GM12878 (cell line): ENCODE results near the gene IRS2. TPM values are rescaled to one million over a fixed set of nuclear protein-coding genes. Genes with fewer than 3 reads are reported as not detected.

ENCODE experiments used
- ATF7 ChIP-seq: fragments of 450-650 bp; IDR thresholded peaks from 2 replicates; pipeline ENCODE4 v1.6.1; 2016; ENCODE audit warnings: low read depth, mild to moderate bottlenecking
- BHLHE40 ChIP-seq, 2 experiments: fragments of 450-650 bp in 1 of 2; IDR thresholded peaks; 2 replicates each; pipeline ENCODE4 v1.6.1; 2011 to 2017; ENCODE audit warnings: low read depth in 2 of 2, borderline replicate concordance in 1 of 2, improper control_type of control experiment in 1 of 2, low read length in 1 of 2, mild to moderate bottlenecking in 1 of 2
- ESRRA ChIP-seq: IDR thresholded peaks from 2 replicates; pipeline ENCODE4 v1.6.1; 2012; ENCODE audit warnings: mild to moderate bottlenecking, low read length, improper control_type of control experiment
- IKZF1 ChIP-seq: fragments of 450-650 bp; conservative IDR thresholded peaks from 2 replicates; pipeline ENCODE4 v1.6.1; 2017; ENCODE audit warnings: antibody characterized with exemption, mild to moderate bottlenecking
- NRF1 ChIP-seq: conservative IDR thresholded peaks from 2 replicates; pipeline ENCODE4 v1.6.1; 2011; ENCODE audit warnings: mild to moderate bottlenecking, low read depth, low read length, improper control_type of control experiment
- RB1 ChIP-seq: fragments of 450-650 bp; formaldehyde crosslinking; IDR thresholded peaks from 2 replicates; pipeline ENCODE4 v1.6.1; 2017; ENCODE audit warnings: mild to moderate bottlenecking, borderline replicate concordance
- REST ChIP-seq: IDR thresholded peaks from 2 replicates; pipeline ENCODE4 v1.6.1; 2012; ENCODE audit warnings: mild to moderate bottlenecking, low read depth, low read length
- ZBED1 ChIP-seq: IDR thresholded peaks from 2 replicates; pipeline ENCODE4 v1.6.1; 2016; ENCODE audit warnings: borderline replicate concordance
- ZNF217 ChIP-seq: fragments of 450-650 bp; IDR thresholded peaks from 2 replicates; pipeline ENCODE4 v1.6.1; 2017; ENCODE audit warnings: antibody characterized with exemption, mild to moderate bottlenecking
- ZNF687 ChIP-seq: fragments of 450-650 bp; IDR thresholded peaks from 2 replicates; pipeline ENCODE4 v1.6.1; 2017; ENCODE audit warnings: mild to moderate bottlenecking, moderate library complexity
- ZSCAN29 ChIP-seq: fragments of 450-650 bp; IDR thresholded peaks from 2 replicates; pipeline ENCODE4 v1.6.1; 2017; ENCODE audit warnings: mild to moderate bottlenecking, moderate library complexity
- polyA plus RNA-seq, 11 experiments: library from polyadenylated mRNA; depleted of rRNA in 4 of 11; unstranded in 6 of 11; stranded (reverse) in 5 of 11; fragments of >200 nt; fragmentation: Nextera tagmentation in 4 of 11; fragmentation: Illumina TruSeq in 1 of 11; extraction: Ambion mirVana in 4 of 11; extraction: Trizol in 1 of 11; gene quantifications; 1 replicate in 1 of 11; 2 replicates in 10 of 11; pipeline versions ENCODE4 v1.2.1 to v1.2.3, GENCODE V29; 2011 to 2016; ENCODE audit warnings: inconsistent platforms in 2 of 11, missing spikeins in 2 of 11, low read depth in 1 of 11
- total RNA-seq, 4 experiments: library from RNA; depleted of rRNA in 3 of 4; stranded (reverse); fragments of >200 nt in 3 of 4; fragmentation: Illumina TruSeq in 1 of 4; extraction: Trizol in 1 of 4; gene quantifications; 2 replicates each; pipeline versions ENCODE4 v1.2.1 to v1.2.3, GENCODE V29; 2013 to 2021

IRS2 gene
- total and polyA plus RNA-seq, 10 of the 15 experiments (the other 5 are each of a cell fraction or from before 2014, with no cell fraction given) = 0.01 to 0.31 (median 0.07) TPM; not detected in 6

- TF ChIP-seq REST (no peak), NRF1 (no peak), ESRRA (no peak), ZSCAN29 (no peak), ZNF217 (no peak), ZBED1 (no peak), ATF7 (no peak), BHLHE40 (IDR thresholded peaks at IDR 0.05; ENCODE audit: borderline replicate concordance in 1 of 2, low read depth in 2 of 2, low read length in 1 of 2) (no peak), ZNF687 (no peak), RB1 (no peak), IKZF1 (no peak)
- TF ChIP-seq, all 136 proteins: peak for 0
Measured at GRCh38 chr13:109782066-109782822, 4.1 kb downstream of the IRS2 start (continued).
